Measurements from ENCODE around the gene ZNF790.

The ZNF790 gene

DNA sequence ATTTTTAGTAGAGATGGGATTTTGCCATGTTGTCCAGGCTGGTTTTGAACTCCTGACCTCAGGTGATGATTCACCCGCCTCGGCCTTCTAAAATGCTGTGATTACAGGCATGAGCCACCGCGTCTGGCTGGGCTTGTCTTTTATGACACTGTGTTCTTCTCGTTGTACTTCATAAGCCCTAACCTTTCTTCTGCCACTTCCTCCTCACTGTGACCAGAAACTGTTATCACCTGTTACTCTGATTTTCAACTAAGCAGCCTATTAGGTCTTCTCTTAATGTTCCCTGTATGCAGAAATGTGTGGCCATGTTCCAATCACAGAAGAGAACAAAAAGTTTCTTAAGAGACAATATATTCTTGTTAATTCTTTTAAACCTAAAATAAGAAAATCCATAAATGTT lies 16.4 kb downstream of the ZNF790 start:
- Histone ChIP-seq H4K20me1 (ENCODE audit: insufficient read depth, low read length) (no peaks in the 10 kb centered on the region), H3K9ac (ENCODE audit: low read length) (no peak overlapping the region), H3K79me2 (ENCODE audit: low read length) (no peaks in the 10 kb centered on the region), H3K36me3 (replicated peaks; ENCODE audit: insufficient read depth, low read length) (no peaks in the 10 kb centered on the region), H3K9me2 (replicated peaks; ENCODE audit: insufficient read depth, low read length) (no peaks in the 10 kb centered on the region), H3K4me3 (ENCODE audit: low read length) (no peak overlapping the region), H3K4me1 (ENCODE audit: low read length) (no peaks in the 10 kb centered on the region), H3K27ac (ENCODE audit: low read length) (no peak overlapping the region), H3K27me3 (replicated peaks; ENCODE audit: insufficient read depth, low read length) (no peaks in the 10 kb centered on the region), H3K4me2 (ENCODE audit: low read depth, low read length) (no peak overlapping the region), H3K9me3 (replicated peaks; ENCODE audit: insufficient read depth, low read length) (no peaks in the 10 kb centered on the region; the same call in 1 of the 2 replicates), H3F3A (ENCODE audit: insufficient read depth, low read length) (no peaks in the 10 kb centered on the region), H2AFZ (ENCODE audit: low read length) (no peak overlapping the region)
- DNase-seq: no peak
- TF ChIP-seq EZH2 (optimal IDR thresholded peaks at IDR 0.05; ENCODE audit: low read depth, low read length) (no peak), EZH2phosphoT487 (IDR thresholded peaks at IDR 0.05; ENCODE audit: low read length) (no peak)
- TF ChIP-seq, protein P1, sequence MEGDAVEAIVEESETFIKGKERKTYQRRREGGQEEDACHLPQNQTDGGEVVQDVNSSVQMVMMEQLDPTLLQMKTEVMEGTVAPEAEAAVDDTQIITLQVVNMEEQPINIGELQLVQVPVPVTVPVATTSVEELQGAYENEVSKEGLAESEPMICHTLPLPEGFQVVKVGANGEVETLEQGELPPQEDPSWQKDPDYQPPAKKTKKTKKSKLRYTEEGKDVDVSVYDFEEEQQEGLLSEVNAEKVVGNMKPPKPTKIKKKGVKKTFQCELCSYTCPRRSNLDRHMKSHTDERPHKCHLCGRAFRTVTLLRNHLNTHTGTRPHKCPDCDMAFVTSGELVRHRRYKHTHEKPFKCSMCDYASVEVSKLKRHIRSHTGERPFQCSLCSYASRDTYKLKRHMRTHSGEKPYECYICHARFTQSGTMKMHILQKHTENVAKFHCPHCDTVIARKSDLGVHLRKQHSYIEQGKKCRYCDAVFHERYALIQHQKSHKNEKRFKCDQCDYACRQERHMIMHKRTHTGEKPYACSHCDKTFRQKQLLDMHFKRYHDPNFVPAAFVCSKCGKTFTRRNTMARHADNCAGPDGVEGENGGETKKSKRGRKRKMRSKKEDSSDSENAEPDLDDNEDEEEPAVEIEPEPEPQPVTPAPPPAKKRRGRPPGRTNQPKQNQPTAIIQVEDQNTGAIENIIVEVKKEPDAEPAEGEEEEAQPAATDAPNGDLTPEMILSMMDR (IDR thresholded peaks at IDR 0.05; ENCODE audit: low read length): no peak

DNA sequence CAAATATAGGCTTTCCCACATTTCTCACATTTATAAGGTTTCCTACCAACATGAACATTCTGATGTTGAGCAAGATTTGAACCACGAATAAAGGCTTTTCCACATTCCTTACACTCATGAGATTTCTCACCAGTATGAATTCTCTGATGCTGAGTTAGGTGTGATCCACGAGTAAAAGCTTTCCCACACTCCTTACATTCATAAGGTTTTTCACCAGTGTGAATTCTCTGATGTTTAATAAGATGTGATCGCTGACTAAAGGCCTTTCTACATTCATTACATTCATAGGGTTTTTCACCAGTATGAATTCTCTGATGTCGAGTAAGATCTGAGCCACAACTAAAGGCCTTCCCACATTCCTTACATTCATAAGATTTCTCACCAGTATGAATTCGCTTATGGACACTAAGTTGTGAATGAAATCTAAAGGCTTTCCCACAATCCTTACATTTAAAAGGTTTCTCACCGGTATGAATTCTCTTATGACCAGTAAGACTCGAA lies 19.0 kb downstream of the ZNF790 start:
- H4K20me1 ChIP-seq (ENCODE audit: insufficient read depth, low read length): no peaks in the 10 kb centered on the region
- H3K4me2 ChIP-seq (ENCODE audit: low read depth, low read length): no peak overlapping the region
- H3K9ac ChIP-seq (ENCODE audit: low read length): no peak overlapping the region
- no peaks in the 10 kb centered on the region for H3K27me3 ChIP-seq (replicated peaks; ENCODE audit: insufficient read depth, low read length)
- no peaks in the 10 kb centered on the region for H3F3A ChIP-seq (ENCODE audit: insufficient read depth, low read length)
- no peaks in the 10 kb centered on the region for H3K9me2 ChIP-seq (replicated peaks; ENCODE audit: insufficient read depth, low read length)
- no peaks in the 10 kb centered on the region; the same call in 1 of the 2 replicates for H3K9me3 ChIP-seq (replicated peaks; ENCODE audit: insufficient read depth, low read length)
- DNase-seq: no peak
- TF ChIP-seq, protein P1 (IDR thresholded peaks at IDR 0.05; ENCODE audit: low read length): no peak
- TF ChIP-seq EZH2 (optimal IDR thresholded peaks at IDR 0.05; ENCODE audit: low read depth, low read length): no peak
- TF ChIP-seq EZH2phosphoT487 (IDR thresholded peaks at IDR 0.05; ENCODE audit: low read length): no peak
- H3K4me1 ChIP-seq (ENCODE audit: low read length): no peaks in the 10 kb centered on the region
- H3K4me3 ChIP-seq (ENCODE audit: low read length): no peak overlapping the region
- H3K79me2 ChIP-seq (ENCODE audit: low read length): no peaks in the 10 kb centered on the region
- H3K27ac ChIP-seq (ENCODE audit: low read length): no peak overlapping the region
- H3K36me3 ChIP-seq (replicated peaks; ENCODE audit: insufficient read depth, low read length): no peaks in the 10 kb centered on the region
- no peak overlapping the region for H2AFZ ChIP-seq (ENCODE audit: low read length)

DNA sequence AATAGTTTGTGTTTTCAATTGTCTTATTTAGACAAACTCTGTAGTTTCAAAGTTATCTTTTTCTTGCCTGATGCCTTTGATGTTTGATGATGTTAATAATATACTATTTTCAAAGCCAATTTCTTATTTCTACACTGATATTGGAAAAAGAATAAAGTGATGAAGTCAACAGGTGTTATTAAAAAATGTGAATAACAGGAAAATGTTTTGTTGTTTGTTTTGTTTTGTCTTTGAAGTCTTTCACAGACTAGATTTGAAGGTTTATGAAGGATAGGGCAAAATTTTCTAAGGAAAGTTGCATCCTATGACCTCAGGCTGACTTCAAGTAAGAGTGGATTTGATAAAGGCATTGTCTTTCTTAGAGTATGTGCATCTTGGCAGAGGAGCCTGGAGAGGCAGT lies 31.2 kb downstream of the ZNF790 start:
- no peaks in the 10 kb centered on the region for H3F3A ChIP-seq (ENCODE audit: insufficient read depth, low read length)
- H3K4me3 ChIP-seq (ENCODE audit: low read length): no peak overlapping the region
- no peaks in the 10 kb centered on the region for H3K9me2 ChIP-seq (replicated peaks; ENCODE audit: insufficient read depth, low read length)
- DNase-seq: no peak
- TF ChIP-seq, protein P1 (IDR thresholded peaks at IDR 0.05; ENCODE audit: low read length): no peak
- TF ChIP-seq EZH2phosphoT487 (IDR thresholded peaks at IDR 0.05; ENCODE audit: low read length) (no peak), EZH2 (optimal IDR thresholded peaks at IDR 0.05; ENCODE audit: low read depth, low read length) (no peak)
- no peaks in the 10 kb centered on the region for H3K9me3 ChIP-seq (replicated peaks; ENCODE audit: insufficient read depth, low read length)
- H3K27me3 ChIP-seq (replicated peaks; ENCODE audit: insufficient read depth, low read length): no peaks in the 10 kb centered on the region
- H2AFZ ChIP-seq (ENCODE audit: low read length): no peak overlapping the region
- no peak overlapping the region for H3K9ac ChIP-seq (ENCODE audit: low read length)
- H3K36me3 ChIP-seq (replicated peaks; ENCODE audit: insufficient read depth, low read length): no peaks in the 10 kb centered on the region
- no peak overlapping the region for H3K4me2 ChIP-seq (ENCODE audit: low read depth, low read length)
- H3K4me1 ChIP-seq (ENCODE audit: low read length): no peaks in the 10 kb centered on the region
- H4K20me1 ChIP-seq (ENCODE audit: insufficient read depth, low read length): no peaks in the 10 kb centered on the region
- no peaks in the 10 kb centered on the region for H3K79me2 ChIP-seq (ENCODE audit: low read length)
- no peak overlapping the region for H3K27ac ChIP-seq (ENCODE audit: low read length)

Data from MM.1S (cell line).